A549 (cell line): ENCODE data around the gene OR2T10.

Experiments used
- CTCF ChIP-seq: fragments of >200 bp; sonication (Bioruptor Twin); formaldehyde crosslinking; IDR thresholded peaks from 3 replicates; pipeline ENCODE4 v1.5.1; 2016
- EP300 ChIP-seq, 2 experiments: fragments of >200 bp; sonication (Bioruptor Twin); formaldehyde crosslinking; IDR thresholded peaks; 2 replicates in 1 of 2; 3 replicates in 1 of 2; pipeline ENCODE4 v1.6.1; 2016 to 2017
- HDAC2 ChIP-seq: fragments of 200-600 bp; sonication (generic); IDR thresholded peaks from 2 replicates; pipeline ENCODE4 v1.6.1; 2016
- JUN ChIP-seq, 2 experiments: fragments of >200 bp; sonication (Bioruptor Twin); formaldehyde crosslinking; IDR thresholded peaks; 2 replicates in 1 of 2; 3 replicates in 1 of 2; pipeline ENCODE4 v1.6.1; 2016 to 2017
- RARB ChIP-seq: fragments of 250-450 bp; sonication (Bioruptor Pico); IDR thresholded peaks from 2 replicates; pipeline ENCODE4 v1.8.0; 2021; ENCODE audit warnings: mild to moderate bottlenecking, moderate library complexity
- SMC3 ChIP-seq: fragments of >200 bp; sonication (Bioruptor Twin); formaldehyde crosslinking; IDR thresholded peaks from 3 replicates; pipeline ENCODE4 v1.6.1; 2018; ENCODE audit warnings: inconsistent platforms

- TF ChIP-seq HDAC2 = no peak
- TF ChIP-seq CTCF = peak; percentile 63
- TF ChIP-seq JUN (IDR thresholded peaks at IDR 0.05) = no peak
- no peak for TF ChIP-seq EP300 (IDR thresholded peaks at IDR 0.05)
- no peak for TF ChIP-seq RARB (CRISPR knock-in tag)
- TF ChIP-seq SMC3 = peak; percentile 49; the same call in 2 of the 3 replicates
These were observed 21.4 kb upstream of the OR2T10 start for GRCh38 chr1:248618878-248619277.
